Activated T-cell treated with anti-CD3 and anti-CD28 coated beads for 4 hours (primary cell): ENCODE results near the gene PROSER2.

Source experiments
- DNase-seq: peaks from one replicate; pipeline ENCODE4 v3.0.0-alpha.2; 2020

PROSER2 gene

GRCh38 chr10:11913079-11913641 lies 90.0 kb downstream of the PROSER2 start:
- no peak for DNase-seq

DNA sequence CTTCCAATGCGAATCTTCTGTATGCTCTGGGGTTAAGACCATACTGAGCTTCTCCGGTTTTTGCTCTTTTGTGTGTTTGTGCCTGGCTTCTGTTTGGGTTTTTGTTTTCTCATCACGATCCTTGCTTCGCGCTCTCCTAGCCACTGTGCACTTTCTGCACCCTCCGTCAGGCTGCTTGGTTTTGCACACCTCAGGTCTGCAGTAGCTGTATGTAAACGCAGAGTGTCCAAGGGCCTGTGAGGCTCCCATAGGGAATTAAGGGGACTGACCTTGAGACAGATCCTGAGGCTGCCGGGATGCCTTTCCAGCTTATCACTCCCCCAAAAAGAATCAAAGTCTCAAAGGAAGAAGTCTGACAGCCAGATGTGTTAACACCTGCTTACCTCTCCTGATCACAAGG lies 95.2 kb downstream of the PROSER2 start:
- DNase-seq = no peak

DNA sequence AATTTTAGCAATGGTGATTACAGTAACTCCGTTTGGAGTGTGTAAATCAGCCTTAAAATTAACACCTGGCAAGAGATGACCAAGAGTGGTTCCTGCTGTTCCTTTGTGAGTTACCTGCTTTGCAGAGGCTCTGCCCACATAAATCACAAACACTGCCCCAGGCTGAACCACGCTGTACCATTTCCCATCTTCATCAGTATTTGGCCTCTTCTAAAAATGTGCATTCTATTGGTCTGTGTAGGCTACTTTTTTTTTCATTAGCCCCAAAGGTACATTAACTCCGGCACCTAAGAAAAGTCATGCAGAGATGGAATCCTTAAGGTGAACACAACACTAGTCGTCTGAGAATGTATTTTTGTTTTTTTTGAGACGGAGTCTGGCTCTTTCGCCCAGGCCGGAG lies 96.1 kb downstream of the PROSER2 start:
- no peak for DNase-seq
